SK-N-SH (cell line): ENCODE results near the gene ELOVL3. TPM values are rescaled to one million over a fixed set of nuclear protein-coding genes. Genes with fewer than 3 reads are reported as not detected.

Source experiments
- CTCF ChIA-PET: fragments of 300-600, 350-600 bp; formaldehyde crosslinking; extraction: SDS; loops from one replicate; lab custom pipeline; 2021; lab: Yijun Ruan, JAX
- POLR2A ChIA-PET: fragments of 350-600 bp; sonication (Branson Sonifier 250); formaldehyde crosslinking; extraction: SDS; loops from one replicate; lab custom pipeline; 2020; ENCODE audit warnings: antibody characterized with exemption, inconsistent platforms; lab: Yijun Ruan, JAX
- DNase-seq: peaks from one replicate; pipeline ENCODE4 v3.0.0; 2012
- H2AFZ ChIP-seq: fragments of 200-600 bp; sonication (generic); 2 replicates; pipeline ENCODE4 v1.8.1; 2016; ENCODE audit warnings: antibody characterized with exemption, mild to moderate bottlenecking, low read depth
- H3F3A ChIP-seq: fragments of 200-600 bp; sonication (generic); replicated peaks from 2 replicates; pipeline ENCODE3; 2016; ENCODE audit warnings: antibody characterized with exemption, mild to moderate bottlenecking; ENCODE audit not compliant: insufficient read depth
- H3K27ac ChIP-seq, 2 experiments: fragments of 200-500 bp in 1 of 2; fragments of 200-600 bp in 1 of 2; sonication (Bioruptor generic) in 1 of 2; sonication (generic), shearing (Covaris generic) in 1 of 2; 2 replicates each; pipeline versions ENCODE4 v1.5.1 to v1.6.1; 2014 to 2016; ENCODE audit warnings: low read depth in 2 of 2, inconsistent platforms in 1 of 2, low read length in 1 of 2, mild to moderate bottlenecking in 1 of 2, mixed read lengths in 1 of 2
- H3K27me3 ChIP-seq: fragments of 200-600 bp; sonication (generic), shearing (Covaris generic); 2 replicates; pipeline ENCODE4 v1.6.1; 2016; ENCODE audit warnings: mixed run types; ENCODE audit not compliant: insufficient read depth
- H3K36me3 ChIP-seq, 2 experiments: fragments of 200-500 bp in 1 of 2; fragments of 200-600 bp in 1 of 2; sonication (Bioruptor generic) in 1 of 2; sonication (generic) in 1 of 2; replicated peaks in 1 of 2; 2 replicates each; pipeline versions ENCODE3 to v1.5.1; 2014 to 2016; ENCODE audit warnings: low read length in 1 of 2, mild to moderate bottlenecking in 1 of 2; ENCODE audit not compliant: insufficient read depth in 2 of 2, control insufficient read depth in 1 of 2
- H3K4me1 ChIP-seq, 2 experiments: fragments of 200-500 bp in 1 of 2; fragments of 200-600 bp in 1 of 2; sonication (Bioruptor generic) in 1 of 2; sonication (generic), shearing (Covaris generic) in 1 of 2; 2 replicates each; pipeline versions ENCODE4 v1.5.1 to v1.6.1; 2014 to 2016; ENCODE audit warnings: low read depth in 1 of 2, low read length in 1 of 2, mixed run types in 1 of 2; ENCODE audit not compliant: insufficient read depth in 2 of 2, control insufficient read depth in 1 of 2
- H3K4me2 ChIP-seq: fragments of 200-600 bp; sonication (generic), shearing (Covaris generic); 2 replicates; pipeline ENCODE4 v1.6.1; 2017; ENCODE audit warnings: mixed run types
- H3K4me3 ChIP-seq, 2 experiments: fragments of 200-500 bp in 1 of 2; fragments of 200-600 bp in 1 of 2; sonication (Bioruptor generic) in 1 of 2; sonication (generic), shearing (Covaris generic) in 1 of 2; 2 replicates each; pipeline versions ENCODE4 v1.5.1 to v1.8.1; 2014 to 2016; ENCODE audit warnings: low read depth in 2 of 2, inconsistent platforms in 1 of 2, low read length in 1 of 2, mild to moderate bottlenecking in 1 of 2, mixed read lengths in 1 of 2, moderate library complexity in 1 of 2
- H3K79me2 ChIP-seq: fragments of 200-600 bp; sonication (generic); 2 replicates; pipeline ENCODE4 v1.8.1; 2017; ENCODE audit warnings: mild to moderate bottlenecking; ENCODE audit not compliant: insufficient read depth
- H3K9ac ChIP-seq: fragments of 200-600 bp; sonication (generic); 2 replicates; pipeline ENCODE4 v1.6.1; 2017; ENCODE audit warnings: mixed run types
- H3K9me2 ChIP-seq: fragments of 200-600 bp; sonication (generic); 2 replicates; pipeline ENCODE4 v1.6.1; 2017; ENCODE audit warnings: mixed run types
- H3K9me3 ChIP-seq: fragments of 200-600 bp; sonication (generic); 2 replicates; pipeline ENCODE4 v1.6.1; 2017; ENCODE audit warnings: mixed run types, mild to moderate bottlenecking, moderate library complexity
- H4K20me1 ChIP-seq: fragments of 200-600 bp; sonication (generic); 2 replicates; pipeline ENCODE4 v1.6.1; 2017; ENCODE audit warnings: mild to moderate bottlenecking, mixed run types; ENCODE audit not compliant: insufficient read depth
- FOXJ3 ChIP-seq: sonication (generic); formaldehyde crosslinking; IDR thresholded peaks from 2 replicates; pipeline ENCODE4 v1.5.1; 2020; ENCODE audit warnings: mild to moderate bottlenecking, missing genetic modification reagents
- JUND ChIP-seq: IDR thresholded peaks from 2 replicates; pipeline ENCODE4 v1.4.0; 2012
- MAX ChIP-seq: IDR thresholded peaks from 2 replicates; pipeline ENCODE4 v1.4.0; 2012; ENCODE audit warnings: low read depth
- NFIC ChIP-seq: IDR thresholded peaks from 2 replicates; pipeline ENCODE4 v1.4.0; 2012; ENCODE audit warnings: borderline replicate concordance
- POLR2AphosphoS5 ChIP-seq: IDR thresholded peaks from 2 replicates; pipeline ENCODE4 v1.6.1; 2012; ENCODE audit warnings: low read depth, low read length
- SIN3A ChIP-seq: IDR thresholded peaks from 2 replicates; pipeline ENCODE4 v1.6.1; 2012; ENCODE audit warnings: low read depth, mild to moderate bottlenecking, low read length, moderate library complexity, borderline replicate concordance
- SMC3 ChIP-seq: IDR thresholded peaks from 2 replicates; pipeline ENCODE4 v1.6.1; 2012; ENCODE audit warnings: low read depth, low read length, improper control_type of control experiment
- TAF1 ChIP-seq: IDR thresholded peaks from 2 replicates; pipeline ENCODE4 v1.6.1; 2012; ENCODE audit warnings: low read depth, mild to moderate bottlenecking, low read length, moderate library complexity, borderline replicate concordance
- TEAD4 ChIP-seq: IDR thresholded peaks from 2 replicates; pipeline ENCODE4 v1.4.0; 2012; ENCODE audit warnings: mild to moderate bottlenecking, borderline replicate concordance; ENCODE audit not compliant: insufficient read depth
- polyA plus RNA-seq, 3 experiments: library from polyadenylated mRNA; depleted of rRNA; stranded (reverse); fragments of >200 nt; gene quantifications; 2 replicates each; pipeline ENCODE4 v1.2.3, GENCODE V29; 2012
- TF ChIP-seq, protein P1 (sequence below): fragments of 150-350 bp; IDR thresholded peaks from 2 replicates; pipeline ENCODE4 v1.6.1; 2016; ENCODE audit warnings: mild to moderate bottlenecking, low read depth, low read length

ELOVL3 gene
- polyA plus RNA-seq, 1 of the 3 experiments (the other 2 are of a cell fraction), result 0.25 TPM

DNA sequence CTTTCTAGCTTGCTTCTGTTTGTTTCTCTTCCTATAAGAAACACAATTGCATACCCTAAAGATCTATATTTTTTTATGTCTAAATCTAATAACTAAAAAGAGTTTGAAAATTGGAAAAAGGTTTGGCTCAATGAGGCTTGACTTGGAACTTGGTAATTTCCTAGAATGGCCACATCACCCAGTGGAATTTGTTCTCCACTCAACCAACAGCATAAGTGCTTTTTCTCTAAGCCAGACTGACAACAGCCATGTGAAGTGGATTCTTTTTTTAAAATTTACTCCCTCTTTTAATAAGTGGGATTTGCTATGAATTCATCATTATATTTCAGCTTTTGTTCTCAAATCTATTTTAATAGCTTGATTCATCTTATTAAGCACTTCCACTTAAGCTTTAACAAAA is 53.0 kb downstream of the ELOVL3 start:
- peaks cover 13% of the 10 kb centered on the region for H3F3A ChIP-seq
- TF ChIP-seq, protein P1, sequence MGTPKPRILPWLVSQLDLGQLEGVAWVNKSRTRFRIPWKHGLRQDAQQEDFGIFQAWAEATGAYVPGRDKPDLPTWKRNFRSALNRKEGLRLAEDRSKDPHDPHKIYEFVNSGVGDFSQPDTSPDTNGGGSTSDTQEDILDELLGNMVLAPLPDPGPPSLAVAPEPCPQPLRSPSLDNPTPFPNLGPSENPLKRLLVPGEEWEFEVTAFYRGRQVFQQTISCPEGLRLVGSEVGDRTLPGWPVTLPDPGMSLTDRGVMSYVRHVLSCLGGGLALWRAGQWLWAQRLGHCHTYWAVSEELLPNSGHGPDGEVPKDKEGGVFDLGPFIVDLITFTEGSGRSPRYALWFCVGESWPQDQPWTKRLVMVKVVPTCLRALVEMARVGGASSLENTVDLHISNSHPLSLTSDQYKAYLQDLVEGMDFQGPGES, result no peak
- TF ChIP-seq FOXJ3 (CRISPR knock-in tag) (no peak), JUND (no peak), SMC3 (no peak), NFIC (no peak), SIN3A (no peak), TAF1 (no peak), TEAD4 (no peak), MAX (no peak), POLR2AphosphoS5 (no peak)
- ChIA-PET POLR2A (interaction anchor here (0.7 kb wide), 1 partner anchor 14 kb away, joined by 3 read pairs; no protein-coding TSS in a partner anchor), CTCF (interaction anchor here (0.9 to 3.0 kb wide), 4 partner anchors 10 to 86 kb away, joined by 3 to 8 read pairs (median 4); no protein-coding TSS in a partner anchor)
- H3K4me3 ChIP-seq, result no peak overlapping the region
- no peak overlapping the region for H3K27ac ChIP-seq
- no peak for DNase-seq
- no peaks in the 10 kb centered on the region for H3K9me3 ChIP-seq
- H3K79me2 ChIP-seq, result peaks cover 73% of the 10 kb centered on the region
- no peaks in the 10 kb centered on the region for H3K9me2 ChIP-seq
- no peak overlapping the region for H3K9ac ChIP-seq
- H4K20me1 ChIP-seq, result peaks cover 29% of the 10 kb centered on the region
- no peaks in the 10 kb centered on the region for H3K27me3 ChIP-seq
- H3K36me3 ChIP-seq, result peaks cover 5 to 6% of the 10 kb centered on the region in 2 experiments
- no peak overlapping the region for H3K4me2 ChIP-seq
- H3K4me1 ChIP-seq, result peaks cover 12 to 15% of the 10 kb centered on the region in 2 experiments; a peak in 3 of 4 replicates
- no peak overlapping the region for H2AFZ ChIP-seq

Other genes starting within 250 kb of the ELOVL3 start
- gene ARMH3, start 170.1 kb upstream of the ELOVL3 start, polyA plus RNA-seq (2012; rRNA removed), result 12.1 and 16.8 TPM in 2 replicates
- gene HPS6, start 160.9 kb upstream of the ELOVL3 start, polyA plus RNA-seq (2012; rRNA removed), result 7.3 and 7.8 TPM in 2 replicates
- 85.9 and 113 TPM in 2 replicates for gene LDB1, start 105.9 kb upstream of the ELOVL3 start, polyA plus RNA-seq (2012; rRNA removed)
- gene PPRC1, start 93.3 kb upstream of the ELOVL3 start, polyA plus RNA-seq (2012; rRNA removed), result 22.6 and 23.1 TPM in 2 replicates
- gene NOLC1, start 73.9 kb upstream of the ELOVL3 start, polyA plus RNA-seq (2012; rRNA removed), result 71.8 and 94.6 TPM in 2 replicates
- gene PITX3, start 15.2 kb downstream of the ELOVL3 start, polyA plus RNA-seq (2012; rRNA removed), result not detected in 2 replicates
- gene GBF1, start 19.2 kb downstream of the ELOVL3 start, polyA plus RNA-seq (2012; rRNA removed), result 11.4 and 12.3 TPM in 2 replicates
- gene NFKB2, start 169.4 kb downstream of the ELOVL3 start, polyA plus RNA-seq (2012; rRNA removed), result 20.6 and 26.6 TPM in 2 replicates
- 0.97 and 0.99 TPM in 2 replicates for gene PSD, start 192.5 kb downstream of the ELOVL3 start, polyA plus RNA-seq (2012; rRNA removed)
- 11.7 and 17.2 TPM in 2 replicates for gene FBXL15, start 194.5 kb downstream of the ELOVL3 start, polyA plus RNA-seq (2012; rRNA removed)
- 130 and 162 TPM in 2 replicates for gene CUEDC2, start 206.3 kb downstream of the ELOVL3 start, polyA plus RNA-seq (2012; rRNA removed)
- gene C10orf95, start 225.2 kb downstream of the ELOVL3 start, polyA plus RNA-seq (2012; rRNA removed), result 0.05 and 0.07 TPM in 2 replicates